Smooth muscle cell (in vitro differentiated cells): ENCODE measurements around the gene ARL4A. TPM values are rescaled to one million over a fixed set of nuclear protein-coding genes. Genes with fewer than 3 reads are reported as not detected.

ENCODE experiments used
- DNase-seq: peaks from one replicate; lab custom pipeline; 2025; ENCODE audit not compliant: unreplicated experiment; lab: John Stamatoyannopoulos, UW
- H2AFZ ChIP-seq: fragments of 200-600 bp; sonication (generic); 2 replicates; pipeline ENCODE4 v1.6.0; 2016; ENCODE audit warnings: antibody characterized with exemption, low read depth, mild to moderate bottlenecking
- H3F3A ChIP-seq: fragments of 200-600 bp; sonication (generic); 2 replicates; pipeline ENCODE4 v1.6.0; 2017; ENCODE audit warnings: antibody characterized with exemption, low read depth
- H3K27ac ChIP-seq: fragments of 200-600 bp; sonication (generic); 2 replicates; pipeline ENCODE4 v1.5.1; 2016; ENCODE audit warnings: low read depth, mild to moderate bottlenecking
- H3K27me3 ChIP-seq: fragments of 200-600 bp; sonication (generic); 2 replicates; pipeline ENCODE4 v1.6.1; 2016; ENCODE audit warnings: low read depth, mild to moderate bottlenecking
- H3K36me3 ChIP-seq: fragments of 200-600 bp; sonication (generic); 2 replicates; pipeline ENCODE4 v1.5.1; 2016; ENCODE audit warnings: low read depth
- H3K4me1 ChIP-seq: fragments of 200-600 bp; sonication (generic); 2 replicates; pipeline ENCODE4 v1.5.1; 2016; ENCODE audit warnings: low read depth
- H3K4me2 ChIP-seq: fragments of 200-600 bp; sonication (generic); 2 replicates; pipeline ENCODE4 v1.6.0; 2016; ENCODE audit warnings: mild to moderate bottlenecking
- H3K4me3 ChIP-seq: fragments of 200-600 bp; sonication (generic); 2 replicates; pipeline ENCODE4 v1.5.1; 2016; ENCODE audit warnings: mild to moderate bottlenecking
- H3K79me2 ChIP-seq: fragments of 200-600 bp; sonication (generic); 2 replicates; pipeline ENCODE4 v1.6.0; 2016; ENCODE audit warnings: low read depth, mild to moderate bottlenecking
- H3K9ac ChIP-seq: fragments of 200-600 bp; sonication (generic); 2 replicates; pipeline ENCODE4 v1.6.0; 2016; ENCODE audit warnings: low read depth
- H3K9me3 ChIP-seq: fragments of 200-600 bp; sonication (generic); replicated peaks from 2 replicates; pipeline ENCODE4 v1.5.1; 2016; ENCODE audit warnings: low read depth
- H4K20me1 ChIP-seq: fragments of 200-600 bp; sonication (generic); 2 replicates; pipeline ENCODE4 v1.6.0; 2016; ENCODE audit warnings: low read depth
- CTCF ChIP-seq: fragments of 200-600 bp; sonication (generic); IDR thresholded peaks from 2 replicates; pipeline ENCODE4 v1.5.1; 2017; ENCODE audit warnings: borderline replicate concordance, mild to moderate bottlenecking, antibody characterized with exemption; ENCODE audit not compliant: insufficient read depth, poor library complexity, severe bottlenecking
- WGBS: methylation state at CpG from one replicate; pipeline ENCODE4 v1.1.7; 2016; ENCODE audit warnings: low lambda C conversion rate; 5-methylcytosine and 5-hydroxymethylcytosine counted together
- polyA plus RNA-seq: library from polyadenylated mRNA; unstranded; fragments of >200 nt; fragmentation: Nextera tagmentation; extraction: Ambion mirVana; gene quantifications from 2 replicates; pipeline ENCODE4 v1.2.1, GENCODE V29; 2016
- total RNA-seq: library from RNA; depleted of rRNA; stranded (reverse); fragments of >200 nt; gene quantifications from 2 replicates; pipeline ENCODE4 v1.2.3, GENCODE V29; 2014

The ARL4A gene
- total and polyA plus RNA-seq, 2 experiments from 2014 or later: 86.6 to 113 TPM

GRCh38 chr7:12692479-12693259 lies 5.2 kb downstream of the ARL4A start:
- H3K4me2 ChIP-seq: peak overlapping the region; percentile 94
- TF ChIP-seq CTCF: no peak

GRCh38 chr7:12694817-12695216 lies 7.4 kb downstream of the ARL4A start:
- Histone ChIP-seq H2AFZ (no peak overlapping the region), H3F3A (peaks cover 6% of the 10 kb centered on the region), H3K9ac (no peak overlapping the region), H3K27ac (peak overlapping the region; percentile 20), H3K36me3 (no peaks in the 10 kb centered on the region), H3K4me2 (no peak overlapping the region), H3K9me3 (no peaks in the 10 kb centered on the region), H3K4me3 (no peak overlapping the region), H3K4me1 (peaks cover 10% of the 10 kb centered on the region), H3K79me2 (peaks cover 45% of the 10 kb centered on the region), H3K27me3 (no peaks in the 10 kb centered on the region), H4K20me1 (peaks cover 31% of the 10 kb centered on the region)
- no peak for DNase-seq
- WGBS: 83% methylated on average over 1 of the region's 1 CpG
- TF ChIP-seq CTCF: no peak

More at GRCh38 chr7:12692479-12693259, 5.2 kb downstream of the ARL4A start:
- Histone ChIP-seq H3K9me3 (no peaks in the 10 kb centered on the region), H3K27me3 (no peaks in the 10 kb centered on the region), H3F3A (peaks cover 6% of the 10 kb centered on the region), H3K4me3 (peak overlapping the region; percentile 3), H3K79me2 (peaks cover 66% of the 10 kb centered on the region), H3K36me3 (no peaks in the 10 kb centered on the region), H2AFZ (no peak overlapping the region), H4K20me1 (peaks cover 50% of the 10 kb centered on the region), H3K9ac (no peak overlapping the region), H3K4me1 (peaks cover 10% of the 10 kb centered on the region), H3K27ac (no peak overlapping the region)
- no peak for DNase-seq
- 47% methylated on average over 3 of the region's 3 CpGs for WGBS

- no peak overlapping the region for H2AFZ ChIP-seq
- peaks cover 19% of the 10 kb centered on the region for H4K20me1 ChIP-seq
- H3K4me3 ChIP-seq: no peak overlapping the region
- WGBS: 93% methylated on average over 1 of the region's 1 CpG
- H3K27me3 ChIP-seq: no peaks in the 10 kb centered on the region
- no peak for DNase-seq
- peaks cover 34% of the 10 kb centered on the region for H3K79me2 ChIP-seq
- H3K27ac ChIP-seq: peak overlapping the region; percentile 9
- TF ChIP-seq CTCF: no peak
- H3F3A ChIP-seq: peaks cover 4% of the 10 kb centered on the region
- H3K36me3 ChIP-seq: no peaks in the 10 kb centered on the region
- peaks cover 1% of the 10 kb centered on the region for H3K4me1 ChIP-seq
- no peak overlapping the region for H3K4me2 ChIP-seq
- H3K9me3 ChIP-seq: no peaks in the 10 kb centered on the region
- no peak overlapping the region for H3K9ac ChIP-seq
These were observed 8.5 kb downstream of the ARL4A start for GRCh38 chr7:12695965-12696364.

DNA sequence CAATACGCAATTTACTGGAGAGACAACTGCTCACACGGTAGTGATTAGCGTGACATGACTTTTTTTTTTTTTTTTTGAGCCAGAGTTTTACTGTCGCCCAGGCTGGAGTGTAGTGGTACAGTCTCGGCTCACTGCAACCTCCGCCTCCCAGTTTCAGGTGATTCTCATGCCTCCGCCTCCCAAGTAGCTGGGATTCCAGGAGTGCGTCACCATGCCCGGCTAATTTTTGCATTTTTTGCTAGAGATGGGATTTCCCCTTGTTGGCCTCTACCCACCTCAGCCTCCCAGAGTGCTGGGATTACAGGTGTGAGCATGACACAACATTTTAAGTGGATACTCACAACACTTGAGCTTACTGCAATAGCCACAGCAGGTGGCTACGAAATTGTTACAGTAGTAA lies 11.9 kb downstream of the ARL4A start:
- Histone ChIP-seq H3F3A (no peaks in the 10 kb centered on the region), H2AFZ (no peak overlapping the region), H3K4me1 (no peaks in the 10 kb centered on the region), H3K4me3 (no peak overlapping the region), H3K36me3 (no peaks in the 10 kb centered on the region), H3K4me2 (no peak overlapping the region), H4K20me1 (peaks cover under 1% of the 10 kb centered on the region), H3K9ac (no peak overlapping the region), H3K79me2 (peaks cover 10% of the 10 kb centered on the region), H3K27me3 (no peaks in the 10 kb centered on the region), H3K9me3 (peaks cover 7% of the 10 kb centered on the region), H3K27ac (no peak overlapping the region)
- no peak for TF ChIP-seq CTCF
- no peak for DNase-seq
- WGBS: 94% methylated on average over 10 of the region's 10 CpGs
